HG03378 (cell line): ENCODE measurements around the gene TOB1.

Source experiments
- ATAC-seq: cut with Tn5 transposase; IDR thresholded peaks from one replicate; pipeline ENCODE4 v1.9.1; 2021; ENCODE audit warnings: mild to moderate bottlenecking, moderate library complexity; ENCODE audit not compliant: unreplicated experiment

TOB1 gene

GRCh38 chr17:50848711-50849110, 17.4 kb downstream of the TOB1 start:
- no peak for ATAC-seq

- no peak for ATAC-seq
These were observed 18.1 kb downstream of the TOB1 start for GRCh38 chr17:50848039-50848438.

DNA sequence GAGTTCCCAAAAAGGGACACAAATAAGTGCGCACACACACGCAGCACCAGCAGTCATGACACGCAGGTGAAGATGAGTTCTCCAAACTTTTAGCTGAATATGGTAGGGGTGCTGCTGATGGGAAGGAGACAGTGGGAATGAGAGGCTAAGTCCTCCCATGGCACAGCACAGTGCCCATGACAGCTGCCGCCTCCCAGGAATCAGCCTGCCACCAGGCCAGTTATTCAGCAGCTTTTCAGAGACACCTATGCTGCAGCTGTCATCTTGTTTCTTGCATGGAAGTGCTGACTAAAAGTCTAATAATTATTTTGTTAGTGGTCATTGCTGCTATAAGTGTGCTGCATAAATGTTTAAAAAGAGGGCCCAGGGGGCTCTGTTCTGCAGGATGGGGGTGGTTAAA, 18.6 kb downstream of the TOB1 start:
- no peak for ATAC-seq

- no peak for ATAC-seq
These were observed 20.7 kb downstream of the TOB1 start for GRCh38 chr17:50845240-50846147.

DNA sequence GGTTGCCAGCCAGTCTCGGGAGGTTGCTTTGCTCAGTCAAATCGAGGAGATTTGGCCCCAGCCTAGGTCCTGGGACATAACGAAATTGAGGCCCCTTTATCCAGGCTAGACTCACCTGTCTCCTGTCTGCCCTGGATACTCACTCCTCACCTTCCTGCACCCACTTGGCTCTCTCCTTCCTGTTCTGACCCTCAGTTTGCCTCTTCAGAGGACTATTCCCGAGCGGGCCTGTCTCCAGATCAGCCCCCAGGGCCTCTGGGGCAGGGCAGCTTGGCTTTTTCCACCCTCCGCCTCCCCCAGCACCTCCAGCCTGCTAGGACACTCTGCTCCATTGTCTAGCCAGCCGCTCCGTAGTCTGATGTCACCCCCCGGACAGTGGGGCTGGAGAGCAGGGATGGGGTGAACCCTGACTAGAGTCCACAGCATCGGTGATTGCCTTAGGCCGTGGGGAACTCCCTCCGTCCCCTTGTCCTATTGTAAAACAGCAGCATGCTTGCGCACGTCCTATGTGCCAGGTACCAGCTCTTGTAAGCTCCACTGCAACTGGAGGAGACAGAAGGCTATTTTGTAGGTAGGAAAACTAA, 21.9 kb downstream of the TOB1 start:
- no peak for ATAC-seq

GRCh38 chr17:50843150-50843905, 22.8 kb downstream of the TOB1 start:
- ATAC-seq = no peak

DNA sequence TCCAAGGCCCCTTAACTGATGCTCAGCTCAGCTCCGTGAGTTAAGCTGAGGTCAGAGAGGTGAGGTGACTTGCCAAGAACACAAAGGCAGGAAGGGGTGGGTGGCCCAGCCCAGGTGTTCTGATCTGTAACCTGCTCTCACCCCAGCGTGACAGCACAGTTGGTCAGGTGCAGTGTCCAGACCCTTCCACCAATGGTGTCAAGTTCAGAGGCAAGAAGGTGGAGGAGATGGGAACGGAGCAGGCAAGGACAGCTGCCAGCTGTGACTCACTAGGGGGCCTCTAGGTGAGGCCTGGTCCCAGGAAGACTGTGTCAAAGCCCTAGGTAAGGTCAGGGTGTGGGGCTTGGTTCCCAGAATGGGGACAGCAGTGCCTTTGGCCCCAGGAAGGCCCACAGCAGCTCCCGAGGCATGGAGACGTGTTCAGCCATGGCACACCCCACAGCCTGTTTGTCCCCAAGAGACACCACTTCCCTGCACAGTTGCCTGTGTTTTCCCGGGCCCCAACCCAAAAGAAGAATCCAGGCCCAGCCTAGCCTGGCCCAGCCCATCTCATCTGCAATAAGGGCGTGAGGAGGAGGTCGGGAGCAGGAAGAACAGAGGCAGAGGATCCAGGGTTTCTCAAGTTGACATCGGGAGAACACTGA, 23.5 kb downstream of the TOB1 start:
- no peak for ATAC-seq

DNA sequence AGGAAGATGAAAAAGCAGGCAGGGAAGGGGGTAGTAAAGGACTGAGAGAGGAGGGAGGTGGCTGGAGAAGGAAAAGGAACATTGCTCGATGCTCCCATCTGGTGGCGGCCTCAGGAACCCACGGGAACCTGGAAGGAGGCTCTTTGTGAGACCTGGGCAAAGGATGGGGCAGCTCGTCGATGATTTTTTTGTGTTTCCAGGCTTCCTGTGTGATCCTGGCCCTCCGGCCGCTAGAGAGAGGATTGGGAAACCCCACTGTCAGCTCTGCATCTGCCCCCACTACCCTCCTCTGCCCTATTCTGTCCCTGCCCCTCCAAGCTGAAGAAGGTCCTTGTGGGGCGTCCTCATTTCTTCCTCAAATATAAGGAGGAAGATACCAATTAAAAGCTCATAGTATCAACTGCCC, 24.2 kb downstream of the TOB1 start:
- ATAC-seq = no peak

- no peak for ATAC-seq
These were observed 24.7 kb downstream of the TOB1 start for GRCh38 chr17:50841277-50841948.

- no peak for ATAC-seq
These were observed 25.8 kb downstream of the TOB1 start for GRCh38 chr17:50840311-50840851.

DNA sequence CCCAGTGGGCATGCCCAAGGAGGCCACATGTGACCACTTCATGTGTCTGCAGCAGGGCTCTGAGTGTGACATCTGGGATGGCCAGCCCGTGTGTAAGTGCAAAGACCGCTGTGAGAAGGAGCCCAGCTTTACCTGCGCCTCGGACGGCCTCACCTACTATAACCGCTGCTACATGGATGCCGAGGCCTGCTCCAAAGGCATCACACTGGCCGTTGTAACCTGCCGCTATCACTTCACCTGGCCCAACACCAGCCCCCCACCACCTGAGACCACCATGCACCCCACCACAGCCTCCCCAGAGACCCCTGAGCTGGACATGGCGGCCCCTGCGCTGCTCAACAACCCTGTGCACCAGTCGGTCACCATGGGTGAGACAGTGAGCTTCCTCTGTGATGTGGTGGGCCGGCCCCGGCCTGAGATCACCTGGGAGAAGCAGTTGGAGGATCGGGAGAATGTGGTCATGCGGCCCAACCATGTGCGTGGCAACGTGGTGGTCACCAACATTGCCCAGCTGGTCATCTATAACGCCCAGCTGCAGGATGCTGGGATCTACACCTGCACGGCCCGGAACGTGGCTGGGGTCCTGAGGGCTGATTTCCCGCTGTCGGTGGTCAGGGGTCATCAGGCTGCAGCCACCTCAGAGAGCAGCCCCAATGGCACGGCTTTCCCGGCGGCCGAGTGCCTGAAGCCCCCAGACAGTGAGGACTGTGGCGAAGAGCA, 26.4 kb downstream of the TOB1 start:
- ATAC-seq = no peak

GRCh38 chr17:50837980-50838954, 27.9 kb downstream of the TOB1 start:
- ATAC-seq = no peak

DNA sequence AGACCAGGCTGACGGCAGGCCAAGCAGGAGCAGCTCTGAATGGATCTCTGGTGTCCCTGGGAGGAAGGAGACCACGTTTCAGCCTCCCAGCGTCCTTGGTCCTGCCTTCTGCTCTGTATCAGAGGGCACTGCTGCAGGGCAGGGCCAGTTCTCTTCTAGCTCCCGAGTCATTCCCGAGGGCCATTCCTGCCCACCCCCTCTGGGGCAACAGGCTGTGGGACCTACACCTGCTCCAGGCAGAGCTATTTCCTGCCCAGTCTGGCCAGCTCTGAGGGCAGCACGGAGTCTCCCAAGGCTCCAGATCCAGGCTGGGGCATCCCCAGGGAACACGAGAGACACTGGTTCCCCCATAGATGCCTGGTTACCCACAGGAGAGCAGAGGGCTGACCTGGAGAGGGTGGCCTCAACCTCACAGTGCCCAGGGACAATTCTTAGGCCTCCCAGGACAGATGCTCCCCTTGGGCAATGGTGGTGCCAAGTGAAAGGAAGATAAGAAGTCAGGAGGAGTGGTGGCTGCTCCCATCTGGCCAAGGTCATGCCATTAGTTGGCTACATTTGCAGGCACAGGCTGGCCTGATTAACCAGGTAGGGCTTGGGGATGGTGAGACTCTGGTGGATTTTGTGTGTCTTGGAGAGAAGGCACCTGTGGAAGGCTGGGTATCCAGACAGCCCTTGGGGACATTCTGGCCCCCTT, 28.7 kb downstream of the TOB1 start:
- no peak for ATAC-seq

DNA sequence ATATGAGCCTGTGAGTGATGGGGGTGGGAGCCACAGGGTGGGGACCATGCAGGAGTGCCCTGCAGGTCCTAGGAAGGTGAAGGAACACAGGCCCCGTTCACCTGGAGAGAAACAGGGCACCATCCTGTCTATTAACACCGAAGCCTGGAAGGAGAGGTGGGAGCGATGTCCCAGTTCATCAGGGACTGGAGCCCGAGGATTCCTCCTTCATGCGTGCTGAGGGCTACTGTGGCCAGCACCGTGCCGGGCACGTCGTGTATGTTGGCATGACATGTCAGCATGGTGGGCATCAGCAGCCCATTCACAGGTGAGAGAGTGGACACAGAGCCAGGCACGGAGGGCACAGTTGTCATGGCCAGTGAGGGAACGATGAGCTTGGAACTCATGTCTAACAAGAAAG, 29.3 kb downstream of the TOB1 start:
- no peak for ATAC-seq

DNA sequence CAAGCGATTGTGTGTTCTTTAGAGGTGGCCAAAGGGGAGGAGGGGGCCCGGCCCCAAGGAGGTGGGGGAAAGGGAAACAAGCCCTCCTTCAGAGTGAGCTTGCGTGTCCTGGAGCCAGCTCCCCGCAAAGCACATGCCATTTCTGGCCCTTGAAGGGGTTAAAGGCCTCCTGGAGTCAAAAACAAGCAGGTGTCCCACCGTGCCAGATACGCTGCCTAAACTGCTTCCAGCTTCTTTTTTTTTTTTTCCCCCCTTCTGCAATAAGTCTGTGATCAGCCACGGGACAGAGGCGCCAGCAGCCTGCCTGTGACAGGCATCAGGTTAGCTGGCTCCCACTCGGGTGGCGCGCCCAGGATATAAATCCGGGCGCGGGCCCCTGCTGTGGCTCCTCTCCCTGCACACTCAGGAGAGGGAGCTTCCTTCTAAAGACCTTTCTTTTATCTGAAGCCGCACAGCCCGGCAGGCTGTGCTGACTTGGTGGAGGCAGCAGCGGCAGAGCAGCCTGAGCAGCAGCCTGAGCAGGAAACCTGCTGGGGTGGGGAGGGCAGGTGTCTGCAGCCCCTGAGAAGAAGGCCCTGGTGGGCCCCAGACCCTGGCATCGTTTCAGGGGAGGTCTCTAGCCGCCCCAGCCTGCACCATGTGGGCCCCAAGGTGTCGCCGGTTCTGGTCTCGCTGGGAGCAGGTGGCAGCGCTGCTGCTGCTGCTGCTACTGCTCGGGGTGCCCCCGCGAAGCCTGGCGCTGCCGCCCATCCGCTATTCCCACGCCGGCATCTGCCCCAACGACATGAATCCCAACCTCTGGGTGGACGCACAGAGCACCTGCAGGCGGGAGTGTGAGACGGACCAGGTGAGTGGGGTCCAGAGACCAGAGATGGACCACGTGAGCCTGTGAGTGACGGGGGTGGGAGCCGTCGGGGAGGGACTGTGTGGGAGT, 30.6 kb downstream of the TOB1 start, which contains the start of gene WFIKKN2:
TSS of gene WFIKKN2 (plus strand) at position 286 of the 934 bp plus-strand sequence. CDS start at position 638, 352 bp downstream.
- ATAC-seq = no peak

GRCh38 chr17:50834429-50835300, 31.5 kb downstream of the TOB1 start:
- ATAC-seq = no peak
